DMS 273 treated with DMSO at 0.1 percent for 48 hours (cell line): ENCODE results near the gene ZFAND2A.
A peak's percentile ranks its signal among the peaks of the same experiment; 100 is the strongest.
"Not testable (repeated sequence)": the region's sequence is repeated elsewhere in the genome, so short reads cannot be mapped to it uniquely, and the experiment has no call there.

Experiments
- DNase-seq: peaks from one replicate; lab custom pipeline; 2025; lab: John Stamatoyannopoulos, UW

The ZFAND2A gene

GRCh38 chr7:1159891-1160669 lies at the start of gene ZFAND2A:
ZFAND2A (minus strand) TSS chr7:1160196; CDS start chr7:1158212, 1,984 bp downstream.
- peak; percentile 94 for DNase-seq

GRCh38 chr7:1209097-1209496 lies 49.1 kb upstream of the ZFAND2A start:
- no peak for DNase-seq

GRCh38 chr7:1205742-1206141 lies 45.7 kb upstream of the ZFAND2A start:
- not testable (repeated sequence) for DNase-seq

GRCh38 chr7:1204460-1205140 lies 44.6 kb upstream of the ZFAND2A start:
- DNase-seq: no peak

GRCh38 chr7:1202914-1203313 lies 42.9 kb upstream of the ZFAND2A start:
- DNase-seq: not testable (repeated sequence)

GRCh38 chr7:1201916-1202315 lies 41.9 kb upstream of the ZFAND2A start:
- DNase-seq: no peak

- DNase-seq: peak; percentile 88
Observed at GRCh38 chr7:1200045-1200444, 40.0 kb upstream of the ZFAND2A start.

- peak; percentile 95 for DNase-seq
Observed at GRCh38 chr7:1197997-1198625, 38.1 kb upstream of the ZFAND2A start.

GRCh38 chr7:1196950-1197349 lies 37.0 kb upstream of the ZFAND2A start:
- no peak for DNase-seq

GRCh38 chr7:1196441-1196840 lies 36.4 kb upstream of the ZFAND2A start:
- not testable (repeated sequence) for DNase-seq

GRCh38 chr7:1193593-1194424 lies 33.8 kb upstream of the ZFAND2A start:
- DNase-seq: peak; percentile 11

GRCh38 chr7:1192171-1192676 lies 32.2 kb upstream of the ZFAND2A start:
- no peak for DNase-seq

- DNase-seq: no peak
Observed at GRCh38 chr7:1189986-1190772, 30.2 kb upstream of the ZFAND2A start.

GRCh38 chr7:1188720-1189294 lies 28.8 kb upstream of the ZFAND2A start:
- DNase-seq: no peak

GRCh38 chr7:1187127-1187526 lies 27.1 kb upstream of the ZFAND2A start:
- no peak for DNase-seq

GRCh38 chr7:1181640-1182039 lies 21.6 kb upstream of the ZFAND2A start:
- DNase-seq: no peak

GRCh38 chr7:1181031-1181430 lies 21.0 kb upstream of the ZFAND2A start:
- DNase-seq: no peak

GRCh38 chr7:1176891-1177373 lies 16.9 kb upstream of the ZFAND2A start:
- peak; percentile 44 for DNase-seq

- DNase-seq: peak; percentile 64
Observed at GRCh38 chr7:1175967-1176851, 16.2 kb upstream of the ZFAND2A start.
